ENCODE data around the gene STK4.

GRCh38 chr20:45073221-45073620 is 106.9 kb downstream of the STK4 start:
- TF ChIP-seq CTCF (IDR thresholded peaks at IDR 0.05; ENCODE audit: insufficient read depth, low read length): no peak
- no peak for TF ChIP-seq REST (IDR thresholded peaks at IDR 0.05; ENCODE audit: insufficient replicate concordance, low read depth)
- no peak for TF ChIP-seq POLR2AphosphoS5 (IDR thresholded peaks at IDR 0.05; ENCODE audit: low read depth)
- TF ChIP-seq SPI1 (IDR thresholded peaks at IDR 0.05; ENCODE audit: borderline replicate concordance, low read depth): no peak

Data from HL-60 (cell line).